Measurements from ENCODE around the gene CEP83.

The CEP83 gene

DNA sequence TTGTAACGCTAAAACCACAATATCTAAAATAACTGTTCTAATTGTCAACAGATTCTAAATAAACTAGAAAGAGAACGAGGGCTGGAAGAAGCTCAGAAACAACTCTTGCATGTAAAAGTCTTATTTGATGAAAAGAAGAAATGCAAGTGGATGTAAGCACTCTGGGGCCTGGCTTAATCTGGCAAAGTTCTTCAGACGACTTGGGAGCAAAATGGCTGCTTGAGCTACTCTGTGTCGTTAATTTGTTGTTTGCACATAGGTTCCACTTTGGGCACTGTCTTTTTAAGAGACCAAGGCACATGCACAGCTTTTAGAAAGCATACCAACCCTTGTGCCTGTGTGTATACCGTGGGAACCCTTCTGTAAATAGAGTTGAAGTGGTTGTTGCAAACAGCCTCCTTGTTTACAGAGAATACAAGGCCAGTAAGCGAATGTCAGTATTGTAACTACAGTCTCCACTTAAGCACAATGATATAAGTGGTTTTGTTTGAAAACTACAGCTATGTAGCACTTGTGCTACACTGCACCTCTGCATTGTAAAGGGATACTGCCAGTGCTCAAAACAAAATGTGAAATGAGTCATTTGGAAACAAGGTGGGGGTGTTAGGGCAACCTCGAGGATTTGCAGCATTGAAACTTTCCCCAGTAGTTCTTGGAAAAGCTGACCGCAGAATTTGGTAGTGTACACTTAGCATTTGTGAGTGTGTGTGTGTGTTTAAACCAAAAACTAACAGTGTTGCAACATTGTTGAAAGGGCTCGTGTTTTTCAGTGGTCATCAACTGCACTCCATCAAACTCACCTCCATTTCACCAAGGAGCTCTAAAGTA is 154.3 kb downstream of the CEP83 start:
- no peak for DNase-seq (ENCODE audit: low read depth in 2 of 2)

DNA sequence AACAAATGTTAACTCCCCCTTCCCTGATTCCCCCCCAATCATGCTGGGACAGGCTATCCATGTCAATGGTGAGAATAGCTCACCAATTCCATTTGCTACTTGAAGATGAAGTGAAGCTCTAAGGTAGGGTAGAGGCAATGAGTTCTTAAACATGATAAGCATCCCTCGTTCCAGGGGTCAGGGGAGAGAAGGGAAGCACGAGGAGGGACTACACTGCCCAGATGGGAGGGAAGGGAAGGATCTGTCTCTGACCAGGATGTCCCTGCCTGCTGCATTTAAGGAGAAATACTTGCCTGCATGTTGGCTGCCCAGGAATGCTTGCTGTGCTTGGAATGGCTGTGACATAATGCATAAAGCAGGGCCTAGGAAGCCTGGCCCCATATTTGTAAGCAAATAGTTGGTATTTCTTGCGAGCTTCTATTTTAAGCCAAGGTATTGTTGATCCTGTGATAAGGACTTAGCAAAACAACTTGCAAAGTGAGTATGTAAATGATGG is 155.1 kb downstream of the CEP83 start:
- DNase-seq (ENCODE audit: low read depth in 2 of 2): peak in 1 of 2 experiments; percentile 20

DNA sequence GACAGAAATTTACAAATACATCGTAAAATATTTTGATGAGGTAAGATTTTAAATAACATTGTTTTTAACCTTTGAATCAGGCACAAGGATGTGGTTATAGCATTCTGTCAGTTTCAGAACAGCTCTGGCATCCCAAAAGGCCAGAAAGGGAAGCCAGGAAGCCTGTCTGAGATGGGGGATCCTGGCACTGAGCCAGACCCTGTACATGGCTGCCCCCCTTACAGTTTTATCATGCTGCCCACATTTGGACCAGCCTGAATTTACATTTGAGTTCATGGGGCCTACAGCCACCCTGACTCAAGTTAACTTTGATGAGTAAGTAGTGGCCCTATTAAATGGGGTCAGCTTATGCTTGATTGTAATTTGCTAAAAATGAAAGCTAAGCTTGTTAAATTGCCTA is 155.7 kb downstream of the CEP83 start:
- no peak for DNase-seq (ENCODE audit: low read depth in 2 of 2)

DNA sequence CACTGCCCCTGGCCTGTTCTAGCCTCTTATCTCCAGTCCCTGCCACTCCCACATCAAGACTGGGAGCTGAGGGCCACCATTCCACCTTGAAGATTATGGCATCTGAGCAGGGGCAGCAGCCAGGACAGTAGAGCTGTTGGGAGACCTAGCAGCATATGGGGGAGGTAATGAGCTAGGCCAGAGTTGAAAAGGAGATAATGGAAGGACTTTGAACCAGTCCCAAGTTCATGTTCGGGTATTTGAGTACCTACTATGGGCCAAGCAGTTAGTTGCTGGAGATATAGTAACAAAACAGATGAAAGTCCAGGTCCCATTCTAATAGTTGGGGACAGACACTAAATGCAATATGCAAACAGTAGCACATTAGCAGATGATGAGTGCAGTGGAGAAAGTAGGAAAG is 159.8 kb downstream of the CEP83 start:
- DNase-seq (ENCODE audit: low read depth in 2 of 2): no peak

DNA sequence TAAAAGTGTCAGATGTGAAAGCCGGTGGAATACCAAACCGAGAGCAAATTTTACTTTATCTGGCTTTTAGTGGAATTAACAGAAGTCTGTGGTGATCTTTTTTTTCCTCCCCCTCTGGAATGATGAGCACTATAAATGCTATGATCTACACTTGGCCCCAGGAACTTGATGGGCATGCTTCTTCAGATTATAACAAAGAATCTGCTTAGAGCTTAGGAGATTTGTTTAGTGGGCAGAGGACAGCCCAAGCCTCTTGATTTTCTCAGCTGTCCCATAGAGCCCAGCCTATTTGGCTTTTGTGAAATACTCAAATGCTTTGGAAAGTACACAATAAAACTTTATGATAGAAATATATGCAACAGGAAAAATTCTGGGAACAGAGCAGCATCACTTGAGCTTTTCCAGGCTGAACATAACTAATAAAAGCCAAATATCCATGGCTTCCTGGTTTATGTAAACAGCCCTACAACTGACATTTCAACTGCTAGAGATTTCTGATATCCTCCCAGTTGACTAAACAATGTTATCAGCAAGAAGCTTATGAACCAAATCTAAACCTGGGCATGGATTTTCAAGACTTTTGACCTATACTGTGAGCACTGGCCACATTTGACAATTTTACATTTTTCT is 161.7 kb downstream of the CEP83 start:
- no peak for DNase-seq (ENCODE audit: low read depth in 2 of 2)

DNA sequence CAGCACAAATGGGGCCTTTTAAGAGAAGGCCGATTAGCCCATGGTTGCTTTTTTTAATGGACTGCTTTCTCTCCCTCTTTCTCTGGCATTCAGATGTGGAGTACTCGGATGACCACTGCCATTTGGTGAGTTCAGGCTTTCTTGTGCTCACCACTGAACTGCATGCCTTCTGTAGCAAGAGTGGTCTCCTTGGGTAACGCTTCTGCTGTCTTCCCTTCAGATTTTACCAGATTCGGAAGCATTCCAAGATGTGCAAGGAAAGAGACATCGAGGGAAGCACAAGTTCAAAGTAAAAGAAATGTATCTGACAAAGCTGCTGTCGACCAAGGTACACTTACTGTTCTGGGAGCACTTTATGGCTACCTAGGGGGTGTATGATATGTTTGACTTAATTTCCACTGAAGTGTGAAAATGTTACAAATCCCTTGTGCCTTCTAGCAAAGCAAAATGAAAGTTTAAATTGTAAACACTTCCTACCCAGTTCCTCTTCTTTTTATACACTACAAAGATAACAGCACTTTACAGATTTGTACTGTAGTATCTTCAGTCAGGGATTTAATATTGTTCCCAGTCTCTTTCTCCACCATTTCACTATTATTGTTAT is 162.5 kb downstream of the CEP83 start:
- DNase-seq (ENCODE audit: low read depth in 2 of 2): no peak

DNA sequence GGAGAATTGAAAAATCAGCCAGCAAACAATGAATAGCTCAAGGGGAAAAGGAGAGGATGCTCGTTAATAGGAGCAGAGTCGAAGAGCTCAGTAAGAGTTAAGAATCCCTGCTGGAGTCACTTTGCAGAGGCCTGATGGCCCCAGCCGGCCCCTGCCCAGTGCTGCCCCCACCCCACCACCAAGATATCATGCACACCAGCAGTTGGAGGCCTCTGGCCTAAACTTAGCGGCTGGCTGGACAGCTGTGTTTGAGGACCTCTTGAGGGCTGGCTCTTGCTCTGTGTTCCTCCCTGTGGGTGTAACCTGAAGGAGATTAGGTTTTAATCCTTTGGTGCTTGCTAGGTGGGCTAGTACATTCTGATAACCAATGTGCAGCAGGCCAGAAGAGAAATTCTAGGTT is 169.3 kb downstream of the CEP83 start:
- no peak for DNase-seq (ENCODE audit: low read depth in 2 of 2)

DNA sequence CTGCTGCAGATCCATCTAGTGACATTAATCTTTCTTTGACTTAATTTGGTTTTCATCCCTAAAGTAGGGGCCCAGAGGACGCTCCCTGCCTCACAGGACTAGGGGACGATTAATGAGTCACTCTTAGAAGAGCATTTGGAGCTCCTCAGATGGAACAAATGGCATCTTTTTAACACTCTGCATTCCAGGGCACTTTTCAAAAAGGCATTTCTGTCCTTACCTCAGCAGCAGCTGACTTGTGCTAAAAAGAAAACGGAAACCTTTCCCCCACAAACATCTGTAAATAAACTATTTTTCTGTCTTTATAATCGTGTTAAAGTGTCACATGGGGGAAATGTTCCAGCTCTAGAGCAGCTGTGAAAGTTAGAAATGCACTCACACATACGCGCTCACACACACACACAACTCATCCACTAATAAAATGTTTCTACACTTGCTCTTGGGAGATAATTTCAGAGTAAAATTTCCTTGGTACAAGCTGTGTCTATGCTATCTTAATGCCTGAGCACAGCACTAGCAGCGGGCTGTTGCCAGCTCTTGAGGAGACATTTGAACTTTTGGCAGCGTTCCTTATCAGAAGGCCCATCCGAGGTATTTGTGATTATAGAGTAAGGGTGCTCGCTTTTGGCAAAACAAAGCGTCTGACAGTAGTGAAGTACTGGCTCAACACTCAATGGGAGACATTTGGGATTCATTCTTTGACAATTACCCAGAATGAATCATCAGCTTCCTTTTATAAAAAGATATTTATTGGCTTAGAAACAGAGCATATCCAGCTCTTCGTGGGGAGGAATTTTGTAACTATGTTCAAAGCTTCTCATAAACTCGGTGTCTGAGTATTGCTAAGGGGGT is 170.0 kb downstream of the CEP83 start:
- DNase-seq (ENCODE audit: low read depth in 2 of 2): peak; percentile 70 to 77

DNA sequence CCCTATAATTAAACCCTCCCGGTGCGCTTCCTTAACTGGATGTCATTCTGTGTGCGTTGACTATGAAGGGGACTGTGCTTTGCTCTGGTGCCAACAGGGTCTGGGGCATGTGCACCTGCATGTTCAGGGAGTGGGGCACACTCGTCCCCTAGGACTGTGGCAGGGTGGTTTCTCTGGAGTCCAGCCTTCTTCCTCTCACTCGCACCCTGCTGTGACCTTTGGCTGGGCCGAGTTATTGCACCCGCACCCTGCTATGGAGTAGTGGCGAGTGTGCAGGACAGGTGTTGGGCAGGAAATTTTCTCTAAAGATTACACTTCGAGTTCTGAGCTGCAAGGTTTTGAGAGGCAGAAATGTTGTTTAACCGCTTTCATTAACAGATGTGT is 172.4 kb downstream of the CEP83 start:
- no peak for DNase-seq (ENCODE audit: low read depth in 2 of 2)

DNA sequence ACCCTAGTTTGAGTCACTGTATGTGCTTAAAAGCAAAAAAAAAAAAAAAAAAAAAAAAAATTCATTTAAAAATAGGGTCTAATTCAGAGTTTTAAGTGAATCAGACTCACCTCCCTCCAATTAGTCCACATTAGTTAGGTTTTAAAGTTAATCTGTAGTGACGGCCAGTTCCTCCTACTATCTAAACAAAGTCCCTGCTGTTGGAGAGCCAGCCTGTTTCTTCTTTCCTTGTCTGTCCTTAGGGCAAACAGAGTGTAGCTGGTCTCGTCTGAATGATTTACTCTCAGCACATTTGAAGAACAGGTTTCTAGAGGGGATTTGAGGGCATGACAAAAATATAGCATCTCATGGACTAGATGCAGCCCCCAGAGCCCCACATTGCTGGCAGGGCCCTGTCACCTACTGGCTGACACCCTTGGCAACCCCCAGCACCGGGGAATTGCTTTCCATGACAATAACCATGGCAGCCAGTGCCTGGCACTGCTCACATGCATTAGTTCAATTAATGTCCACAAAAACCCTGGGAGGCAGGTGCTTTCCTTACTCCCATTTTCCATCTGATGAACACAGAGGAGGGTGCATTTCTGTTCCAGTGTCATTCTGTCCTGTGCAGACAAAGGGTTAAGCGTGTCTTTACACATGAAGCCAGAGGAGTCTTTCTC is 173.0 kb downstream of the CEP83 start:
- no peak for DNase-seq (ENCODE audit: low read depth in 2 of 2)

DNA sequence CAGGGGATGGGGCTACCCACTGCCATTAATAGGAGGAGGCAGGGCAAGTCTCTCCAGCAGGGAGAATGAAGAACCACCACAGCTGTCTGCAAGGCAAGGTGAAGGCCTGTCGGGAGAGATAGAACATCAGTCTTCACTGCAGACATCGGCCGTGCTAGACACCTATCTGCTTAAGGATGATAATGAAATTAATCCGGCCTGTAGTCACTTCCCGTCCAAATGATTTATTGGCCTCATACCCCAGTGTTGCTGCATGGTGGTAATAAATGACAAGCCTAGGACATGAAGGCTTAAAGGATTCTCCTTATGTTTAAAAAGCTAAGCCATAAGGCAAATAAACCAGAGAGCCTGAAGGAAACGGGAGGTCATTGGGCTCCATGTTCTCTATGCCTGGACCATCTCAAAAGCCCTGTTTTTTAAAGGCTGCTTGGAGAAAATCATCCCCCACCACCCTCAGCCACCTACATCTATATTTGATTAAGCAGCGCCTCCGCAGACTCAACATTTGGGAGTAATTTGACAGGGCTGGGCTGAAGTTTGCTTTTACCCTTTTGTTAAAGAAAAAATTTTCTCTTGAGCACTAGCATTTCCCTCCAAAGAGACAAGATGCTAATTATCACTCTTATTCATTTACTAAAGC is 173.6 kb downstream of the CEP83 start:
- DNase-seq (ENCODE audit: low read depth in 2 of 2): no peak

DNA sequence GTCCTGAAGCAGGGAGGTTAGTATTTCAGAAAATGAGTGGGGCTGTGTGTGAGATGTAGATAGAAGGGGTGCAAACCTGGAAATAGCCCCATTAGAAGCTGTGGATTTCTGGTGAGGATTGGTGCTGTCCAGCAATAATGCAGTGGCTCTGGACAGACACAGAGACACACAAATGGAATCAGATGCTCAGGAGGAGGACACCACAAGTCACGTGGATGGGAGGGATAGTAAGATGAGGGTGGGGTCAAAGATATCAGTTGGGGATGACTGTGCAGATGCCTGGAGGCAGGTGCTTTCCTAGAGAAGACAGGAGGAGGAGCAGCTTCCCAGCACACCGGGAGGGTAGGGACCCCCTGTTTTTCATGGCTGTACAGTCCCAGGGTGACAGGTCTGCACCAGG is 174.8 kb downstream of the CEP83 start:
- DNase-seq (ENCODE audit: low read depth in 2 of 2): no peak

DNA sequence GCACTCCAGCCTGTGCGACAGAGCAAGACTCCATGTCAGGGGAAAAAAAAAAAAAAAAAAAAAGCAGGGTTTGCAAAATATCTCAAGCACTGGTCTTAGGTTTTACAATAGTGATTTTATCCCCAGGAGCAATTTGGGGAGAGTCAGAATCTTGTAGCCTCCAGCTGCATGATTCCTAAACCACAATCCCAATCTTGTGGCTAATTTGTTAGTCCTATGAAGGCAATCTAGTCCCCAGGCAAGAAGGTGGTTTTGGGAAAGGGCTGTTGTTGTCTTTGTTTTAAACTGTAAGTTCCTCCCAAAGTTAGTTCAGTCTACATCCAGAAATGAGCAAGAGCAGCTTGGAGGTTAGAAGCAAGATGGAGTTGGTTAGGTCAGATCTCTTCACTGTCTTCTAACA is 175.6 kb downstream of the CEP83 start:
- DNase-seq (ENCODE audit: low read depth in 2 of 2): no peak

DNA sequence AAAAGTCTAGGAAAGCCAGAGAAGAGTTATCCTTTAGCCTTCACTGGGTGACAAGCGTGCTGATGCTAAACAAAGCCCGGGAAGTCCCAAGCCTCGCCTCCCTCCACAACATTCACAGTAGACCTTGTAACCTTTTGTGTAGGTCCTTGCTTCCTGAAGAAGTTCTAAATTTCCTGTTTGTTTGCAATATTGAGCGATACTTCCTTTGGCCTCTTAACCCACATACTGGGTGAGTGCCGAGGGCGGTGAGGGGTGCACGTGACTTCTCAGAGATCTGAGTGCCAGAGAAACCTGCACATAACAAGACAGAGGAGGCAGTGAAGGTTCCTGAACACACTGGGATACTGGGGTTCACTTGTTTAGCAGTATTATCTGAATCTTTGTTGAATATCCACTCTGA is 177.0 kb downstream of the CEP83 start:
- DNase-seq (ENCODE audit: low read depth in 2 of 2): no peak

DNA sequence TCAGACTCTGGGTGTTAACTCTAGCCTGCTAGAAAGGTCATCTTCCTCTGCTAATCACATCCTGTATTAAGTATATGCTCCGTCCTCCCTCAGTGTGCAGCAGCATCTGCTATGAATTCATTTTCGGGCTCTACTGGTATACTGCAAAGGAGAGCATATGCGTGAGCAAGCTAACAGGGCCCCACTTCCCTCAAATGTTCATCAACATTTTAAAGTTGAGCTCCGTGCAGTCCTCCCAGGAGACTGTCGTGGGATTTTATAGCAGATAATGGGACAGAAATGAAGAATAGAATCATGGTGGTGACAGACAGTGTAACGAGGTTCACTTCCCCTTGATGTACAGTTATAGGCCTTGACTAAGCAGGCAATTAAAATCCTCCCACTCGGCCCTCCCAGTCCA is 179.6 kb downstream of the CEP83 start:
- no peak for DNase-seq (ENCODE audit: low read depth in 2 of 2)

DNA sequence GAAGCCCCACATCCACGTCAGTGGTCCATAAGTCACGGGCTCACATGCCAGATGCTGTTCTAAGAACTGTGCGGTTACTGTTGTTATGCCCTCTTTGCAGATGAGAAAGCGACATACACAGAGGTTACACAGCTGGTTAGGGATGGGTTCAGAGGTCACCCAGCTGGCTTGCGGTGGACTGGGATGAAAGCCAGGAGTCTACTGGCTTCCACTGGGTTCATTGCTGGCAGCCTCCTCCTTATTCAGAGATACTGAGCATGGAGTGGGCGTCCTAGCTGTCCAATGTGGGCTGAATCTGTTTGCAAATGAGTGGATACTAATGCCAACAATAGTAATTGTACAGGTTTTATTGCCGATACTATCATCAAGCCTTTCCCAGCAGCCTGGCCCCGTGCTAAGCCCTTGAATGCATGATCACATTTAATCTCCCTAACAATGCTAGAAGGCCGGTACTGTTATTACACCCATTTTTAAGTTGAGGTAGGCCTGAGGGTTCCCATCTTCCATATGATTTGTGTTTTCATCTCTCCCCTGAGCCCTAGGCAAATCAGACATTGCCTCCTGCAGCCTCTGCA is 182.2 kb downstream of the CEP83 start:
- DNase-seq (ENCODE audit: low read depth in 2 of 2): no peak

DNA sequence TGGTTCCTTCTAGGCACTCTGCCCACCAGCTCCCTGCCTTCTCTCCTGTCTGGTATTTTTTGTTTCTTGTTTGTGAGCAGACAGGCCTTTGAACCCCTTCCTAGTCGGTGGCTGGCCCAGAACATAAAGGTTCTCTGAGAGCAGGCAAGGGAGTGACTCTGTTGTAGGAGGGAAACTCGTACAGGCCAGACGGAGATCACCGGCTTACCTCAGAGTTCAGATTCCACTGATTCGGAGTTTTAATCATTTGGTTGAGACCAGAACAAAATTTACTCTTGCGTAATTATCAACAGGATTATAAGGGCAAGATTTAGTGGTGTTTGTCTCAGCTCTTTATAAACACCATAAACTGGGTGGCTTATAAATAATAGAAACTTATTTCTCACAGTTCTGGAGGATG is 182.9 kb downstream of the CEP83 start:
- DNase-seq (ENCODE audit: low read depth in 2 of 2): no peak

DNA sequence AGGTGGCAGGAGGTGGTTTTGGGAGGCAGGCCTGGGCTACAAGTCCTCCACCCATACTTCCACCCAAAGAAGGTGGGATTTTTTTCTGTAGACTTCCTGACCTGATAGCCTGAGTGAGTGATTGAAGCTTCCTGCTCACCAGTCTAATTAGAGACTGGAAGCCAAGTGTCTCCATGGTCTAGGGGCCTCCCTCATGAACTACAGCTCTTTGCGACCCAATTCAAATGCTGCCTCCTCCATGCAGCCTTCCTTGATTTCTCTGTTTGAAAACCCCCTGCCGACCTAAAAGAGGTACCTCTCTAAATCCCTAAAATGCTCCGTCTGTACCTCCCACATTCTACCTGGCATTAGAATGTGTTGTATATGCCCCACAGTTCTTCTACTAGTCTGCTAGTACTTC is 186.4 kb downstream of the CEP83 start:
- DNase-seq (ENCODE audit: low read depth in 2 of 2): no peak

DNA sequence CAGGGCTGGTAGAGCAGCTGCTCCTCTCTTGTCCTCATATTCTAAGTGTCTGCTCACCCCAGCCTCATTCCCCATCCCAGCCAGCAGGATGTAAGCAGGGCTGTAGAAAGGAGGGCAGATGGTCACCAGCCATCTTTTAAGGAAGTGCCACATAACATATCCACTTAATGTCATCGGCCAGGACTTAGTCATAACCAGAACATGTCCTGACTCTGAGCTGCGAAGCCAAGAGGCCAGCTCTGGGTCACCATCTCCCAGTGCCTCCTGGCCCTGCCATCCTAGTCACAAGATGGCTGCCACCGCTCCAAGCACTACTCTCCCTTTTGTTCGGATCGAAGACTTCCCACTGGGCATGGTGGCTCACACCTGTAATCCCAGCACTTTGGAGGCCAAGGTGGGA is 187.4 kb downstream of the CEP83 start:
- DNase-seq (ENCODE audit: low read depth in 2 of 2): no peak

DNA sequence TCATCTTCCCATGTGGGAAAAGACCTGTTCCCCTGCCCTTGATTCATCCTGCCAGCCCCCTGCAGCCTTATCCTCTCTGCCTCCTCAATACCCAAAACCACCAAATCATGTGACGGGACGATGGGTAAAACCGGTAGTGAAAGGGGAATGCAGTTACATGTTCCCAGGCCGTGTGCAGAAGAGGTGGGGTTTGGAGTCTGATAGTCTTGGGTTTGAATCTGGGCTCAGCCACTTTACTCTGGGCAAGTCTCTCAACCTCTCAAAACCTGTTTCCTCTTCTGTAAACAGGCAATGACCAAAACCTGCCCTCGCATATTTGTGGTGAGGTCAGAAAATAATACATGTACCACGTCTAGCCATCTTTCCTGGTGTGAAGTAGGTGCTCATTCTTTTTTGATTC is 188.3 kb downstream of the CEP83 start:
- DNase-seq (ENCODE audit: low read depth in 2 of 2): no peak

Measured in fibroblast of skin of left biceps (primary cell).